Measurements from ENCODE around the gene CDAN1. TPM values are rescaled to one million over a fixed set of nuclear protein-coding genes. Genes with fewer than 3 reads are reported as not detected.

The CDAN1 gene
- total RNA-seq, 1 donor from 2014 or later = 6.0 TPM

DNA sequence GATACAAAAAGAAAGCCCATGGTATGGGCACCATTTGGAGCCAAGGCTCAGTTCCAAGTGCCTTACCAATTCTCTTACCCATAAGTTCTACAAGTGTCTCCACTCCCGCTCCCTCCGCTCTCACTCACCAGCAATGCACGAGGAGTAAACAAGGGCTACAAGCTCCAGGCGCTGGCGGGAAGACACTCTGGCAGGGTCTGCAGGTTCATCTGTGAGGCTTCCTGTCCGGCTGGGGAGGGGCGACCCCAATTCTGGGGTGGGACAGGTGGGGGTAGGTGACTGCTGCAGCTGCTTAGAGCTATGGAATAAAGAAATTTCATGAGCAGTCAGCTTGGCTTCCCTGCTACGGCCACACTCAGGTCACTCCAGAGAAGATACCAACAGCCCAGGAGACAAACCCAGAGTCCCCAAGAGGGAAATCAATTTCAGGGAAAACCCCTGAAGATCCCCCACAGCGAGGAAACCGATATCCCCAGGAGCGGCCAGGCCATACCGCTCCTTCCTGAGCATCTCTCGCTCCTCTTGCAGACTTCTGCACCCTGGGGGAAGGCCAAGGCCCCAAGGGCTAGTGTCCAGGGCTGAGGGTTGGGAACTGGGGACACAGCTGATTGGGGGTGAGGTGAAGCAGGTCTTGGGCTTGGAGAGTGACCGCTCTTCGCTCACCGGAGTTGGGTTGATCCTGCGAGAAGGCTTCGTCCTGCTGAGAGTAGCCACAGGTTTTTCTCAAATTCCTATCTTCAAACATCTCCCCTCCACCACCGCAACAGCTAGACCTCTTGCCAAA, 1.4 kb downstream of the CDAN1 start:
- no peak for DNase-seq (ENCODE audit: low spot score)

DNA sequence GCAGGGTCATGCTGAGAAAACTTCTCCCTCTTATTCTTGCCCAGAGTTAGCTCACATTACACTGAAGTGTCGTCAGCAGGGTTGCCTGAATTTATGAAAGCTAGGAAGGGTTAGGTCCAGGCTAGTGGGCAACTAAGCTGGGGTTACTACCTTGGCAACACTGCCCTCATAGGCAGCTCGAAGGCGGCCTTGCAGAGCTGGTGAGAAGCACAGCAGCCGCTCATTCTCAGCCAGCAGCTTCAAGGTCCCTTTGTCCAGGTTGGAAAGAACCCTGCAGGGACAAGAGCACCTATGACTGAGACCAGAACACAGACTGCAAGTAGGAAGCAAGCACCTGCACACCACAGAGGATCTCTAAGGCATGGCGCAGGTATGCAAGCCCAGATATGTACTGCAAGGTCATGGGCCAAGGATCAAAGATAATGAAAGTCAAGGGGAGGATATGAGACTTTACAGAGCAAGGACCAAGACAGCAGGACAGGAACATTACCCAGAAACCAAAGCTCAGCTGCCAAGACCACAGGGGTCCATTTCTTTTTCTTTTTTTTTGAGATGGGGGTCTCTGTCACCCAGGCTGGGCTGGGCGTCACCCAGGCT, 2.8 kb downstream of the CDAN1 start:
- no peak for DNase-seq (ENCODE audit: low spot score)

GRCh38 chr15:42733027-42733426, 3.9 kb downstream of the CDAN1 start:
- DNase-seq (ENCODE audit: low spot score) = no peak

DNA sequence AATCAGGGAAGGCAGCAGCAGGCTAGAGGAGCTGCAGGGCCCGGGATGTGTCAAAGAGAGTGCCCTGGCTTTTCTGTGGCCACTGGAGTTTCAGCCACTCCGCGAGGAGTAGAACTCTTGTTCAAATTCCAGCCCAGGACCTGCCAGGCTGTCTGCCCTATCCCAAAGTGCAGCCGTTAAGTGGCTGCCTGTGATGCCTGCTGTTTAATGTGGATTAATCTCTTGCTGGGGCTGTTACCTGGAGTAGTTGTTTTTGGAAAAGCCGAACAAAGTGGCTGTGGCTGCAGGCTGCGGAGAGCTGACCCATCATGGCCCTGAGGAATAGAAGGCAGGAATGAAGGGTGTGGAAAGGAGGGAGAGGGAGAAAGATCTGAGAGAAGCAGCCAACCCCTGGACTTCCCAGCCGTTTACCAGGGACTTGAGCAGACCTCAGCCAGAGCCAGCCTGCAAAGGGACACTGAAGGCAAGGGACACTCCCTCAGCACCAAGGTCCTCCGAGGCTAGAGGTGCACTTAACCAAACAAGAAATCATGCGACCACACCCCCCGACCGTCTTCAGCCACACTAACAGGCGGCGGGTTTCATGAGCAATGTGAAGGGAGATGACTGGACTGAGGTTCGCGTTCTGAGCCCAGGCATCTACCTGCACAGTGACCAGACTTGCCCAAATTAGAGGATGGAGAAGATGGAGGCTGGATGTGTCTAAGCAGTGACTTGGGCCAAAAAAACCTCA, 4.7 kb downstream of the CDAN1 start:
- no peak for DNase-seq (ENCODE audit: low spot score)

DNA sequence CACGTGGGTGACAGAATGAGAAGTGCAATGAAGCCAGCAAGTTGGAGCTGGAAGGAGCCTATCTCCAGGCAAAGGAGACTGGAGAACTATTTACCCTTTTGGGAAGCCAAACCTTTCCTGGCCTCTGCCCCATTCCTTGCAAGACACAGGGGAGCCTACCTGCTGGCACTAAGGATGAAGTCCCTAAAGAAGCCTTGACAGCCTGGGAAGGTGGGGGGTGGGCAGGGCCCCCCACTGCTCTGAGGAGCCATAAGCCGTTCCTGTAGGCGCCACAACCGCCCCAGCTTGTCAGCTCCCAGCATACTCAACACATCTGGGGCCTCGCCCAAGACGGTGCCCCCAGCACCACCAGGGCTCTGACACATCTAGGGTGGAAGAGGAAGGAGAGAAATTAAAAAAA, 5.5 kb downstream of the CDAN1 start:
- DNase-seq (ENCODE audit: low spot score) = no peak

GRCh38 chr15:42730536-42730935, 6.4 kb downstream of the CDAN1 start:
- no peak for DNase-seq (ENCODE audit: low spot score)

DNA sequence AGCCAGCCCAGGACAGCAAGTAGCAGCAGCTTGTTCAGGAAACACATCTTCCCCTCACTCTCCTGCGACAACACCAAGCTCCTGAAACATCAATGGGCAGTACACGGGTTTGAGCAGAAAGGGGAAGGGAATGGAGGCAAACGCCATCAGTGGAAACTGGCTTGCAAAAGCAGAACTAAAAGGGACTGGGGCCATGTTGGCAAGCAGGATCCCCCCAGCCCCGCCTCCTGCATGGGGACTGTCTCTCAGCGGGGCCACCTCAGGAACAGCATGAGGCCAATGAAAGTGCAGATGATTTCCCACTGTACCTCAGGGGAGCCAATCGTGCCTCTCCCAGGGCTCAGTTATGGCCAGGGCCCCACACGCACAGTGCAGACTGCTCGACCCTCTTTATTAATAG, 6.8 kb downstream of the CDAN1 start:
- no peak for DNase-seq (ENCODE audit: low spot score)

DNA sequence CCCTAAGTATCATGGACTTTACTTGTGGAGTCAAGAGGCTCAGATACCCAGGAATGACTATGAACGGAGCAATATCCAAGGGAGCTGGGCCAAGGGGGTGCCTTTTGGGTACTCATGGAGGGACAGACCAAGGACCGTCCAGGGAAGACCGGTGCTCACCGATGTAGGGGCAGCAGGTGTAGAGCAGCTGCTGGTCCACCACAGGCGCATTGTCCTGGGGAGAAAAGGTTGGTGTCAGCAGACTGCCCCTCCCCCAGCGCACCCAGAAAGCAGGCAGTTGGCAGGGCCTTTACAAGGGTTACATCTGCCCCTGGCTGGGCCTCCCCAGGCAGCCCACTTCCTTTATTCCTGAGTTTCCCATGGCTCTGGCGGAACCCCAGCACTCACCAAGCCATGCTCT, 7.5 kb downstream of the CDAN1 start:
- DNase-seq (ENCODE audit: low spot score) = no peak

DNA sequence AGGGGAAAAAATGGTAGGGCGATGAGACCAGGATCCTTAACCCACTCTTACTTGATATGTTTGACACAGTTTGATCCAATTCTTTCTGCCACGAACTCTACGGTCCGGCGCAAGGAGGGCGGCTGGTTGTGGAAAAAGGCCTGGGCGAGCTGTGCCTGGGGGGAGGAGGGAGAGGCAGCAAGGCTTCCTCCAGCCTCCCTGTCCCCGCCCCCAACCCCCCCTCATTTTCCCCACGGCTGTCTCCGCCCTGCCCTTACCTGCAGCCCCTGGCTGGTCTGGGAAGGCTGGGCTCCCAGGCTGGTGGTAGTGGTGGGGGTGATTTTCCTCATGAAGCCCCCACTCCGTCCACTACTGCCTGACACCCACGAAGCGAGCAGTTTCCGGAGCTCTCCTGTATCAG, 8.0 kb downstream of the CDAN1 start:
- DNase-seq (ENCODE audit: low spot score) = no peak

DNA sequence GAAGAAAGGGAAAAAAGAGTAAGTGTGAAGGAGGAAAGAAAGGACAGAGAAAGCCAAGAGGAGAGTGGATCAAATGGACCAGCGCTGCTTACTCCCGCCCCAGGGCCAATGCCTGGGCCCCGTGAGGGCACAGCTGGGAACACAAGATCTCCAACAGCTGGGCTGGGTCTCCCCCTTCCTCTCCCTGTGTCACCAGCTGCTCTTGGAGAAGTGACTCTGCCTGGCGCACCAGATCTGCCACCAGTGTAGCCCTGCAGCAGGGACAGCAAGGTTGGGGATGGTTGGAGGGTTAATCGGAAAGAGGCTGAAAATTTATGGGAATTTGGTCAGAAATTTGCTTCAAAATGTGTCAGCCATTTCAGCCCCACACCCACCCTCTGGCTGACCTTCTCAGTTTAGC, 8.4 kb downstream of the CDAN1 start:
- DNase-seq (ENCODE audit: low spot score) = no peak

- no peak for DNase-seq (ENCODE audit: low spot score)
Observed at GRCh38 chr15:42727750-42728381, 9.1 kb downstream of the CDAN1 start.

DNA sequence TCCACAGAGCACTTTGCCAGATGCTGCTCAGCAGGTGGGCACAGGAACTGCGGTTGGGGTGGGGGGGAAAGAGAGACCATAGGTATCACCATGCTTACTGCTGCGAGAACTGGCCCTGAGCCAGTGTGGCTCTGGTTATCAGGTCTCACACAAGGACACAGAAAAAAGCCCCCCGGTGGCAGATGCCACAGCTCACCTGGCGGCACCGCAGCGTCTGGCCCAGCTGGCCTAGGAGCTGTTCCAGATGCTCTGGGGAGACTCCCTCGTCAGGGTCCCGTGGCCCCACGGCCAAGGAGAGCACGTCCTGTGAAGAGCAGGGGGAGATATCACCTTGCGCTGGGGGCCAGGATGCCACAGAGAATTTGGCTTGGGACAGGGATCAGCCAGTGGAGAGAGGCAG, 10.8 kb downstream of the CDAN1 start:
- DNase-seq (ENCODE audit: low spot score) = no peak

DNA sequence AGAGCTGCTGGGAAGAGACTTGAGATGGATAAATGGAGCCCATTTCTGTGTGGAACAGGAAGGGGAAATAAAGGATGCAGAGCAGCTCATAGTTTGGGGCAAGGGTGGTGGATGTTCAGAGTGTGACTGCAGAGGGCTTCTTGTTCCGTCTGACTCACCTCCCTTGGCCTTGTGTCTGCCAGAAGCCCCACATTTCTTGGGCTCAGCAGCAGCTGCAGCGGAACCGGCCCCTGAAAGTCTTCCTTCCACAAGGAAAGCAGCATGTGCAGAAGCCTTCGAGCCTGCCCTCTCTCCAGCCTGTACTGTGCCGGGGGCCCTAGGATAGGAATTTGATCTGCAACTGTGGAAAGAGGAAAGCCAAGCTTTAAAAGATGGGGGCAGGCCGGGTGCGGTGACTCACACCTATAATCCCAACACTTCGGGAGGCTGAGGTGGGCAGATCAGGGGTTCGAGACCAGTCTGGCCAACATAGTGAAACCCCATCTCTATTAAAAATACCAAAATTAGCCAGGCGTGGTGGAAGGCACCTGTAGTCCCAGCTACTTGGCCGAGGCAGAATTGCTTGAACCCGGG, 11.5 kb downstream of the CDAN1 start:
- DNase-seq (ENCODE audit: low spot score) = no peak

DNA sequence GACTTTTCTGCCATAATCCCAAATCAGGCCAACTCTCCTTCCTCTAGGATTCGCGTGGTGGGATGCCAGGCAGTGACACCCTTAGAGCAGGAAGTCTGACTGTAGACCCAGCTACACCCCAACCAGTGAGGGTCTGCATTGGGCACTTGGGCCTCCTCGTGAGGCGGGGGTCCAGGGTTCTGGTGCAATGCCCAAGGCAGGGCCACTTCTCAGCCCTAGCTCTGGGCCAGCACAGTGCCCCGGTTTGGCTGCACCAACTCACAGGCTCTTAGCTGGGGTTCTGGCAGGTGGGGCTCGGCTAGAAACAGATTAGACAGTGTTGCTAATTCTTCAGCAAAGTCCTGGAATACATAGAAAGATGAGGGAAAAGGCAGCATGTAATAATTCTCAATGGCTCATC, 12.7 kb downstream of the CDAN1 start:
- DNase-seq (ENCODE audit: low spot score) = no peak

DNA sequence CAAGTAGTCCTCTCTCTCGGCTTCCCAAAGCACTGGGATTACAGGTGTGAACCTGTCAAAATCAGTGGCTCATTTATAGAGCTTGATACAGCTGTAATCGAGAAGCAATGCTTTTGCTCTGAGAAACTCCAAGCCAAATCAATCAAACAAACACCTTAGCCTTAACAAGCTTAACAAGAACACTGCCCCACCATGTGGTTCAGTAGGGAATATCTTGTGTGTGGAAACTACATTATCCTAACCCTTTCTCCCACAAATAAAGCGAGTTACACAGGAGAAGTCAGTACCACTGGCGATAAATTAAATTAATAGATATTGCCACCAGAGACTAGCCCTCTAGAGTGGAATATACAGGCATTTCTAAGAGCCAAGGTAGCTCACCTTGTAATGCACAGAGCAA, 13.9 kb downstream of the CDAN1 start:
- no peak for DNase-seq (ENCODE audit: low spot score)

DNA sequence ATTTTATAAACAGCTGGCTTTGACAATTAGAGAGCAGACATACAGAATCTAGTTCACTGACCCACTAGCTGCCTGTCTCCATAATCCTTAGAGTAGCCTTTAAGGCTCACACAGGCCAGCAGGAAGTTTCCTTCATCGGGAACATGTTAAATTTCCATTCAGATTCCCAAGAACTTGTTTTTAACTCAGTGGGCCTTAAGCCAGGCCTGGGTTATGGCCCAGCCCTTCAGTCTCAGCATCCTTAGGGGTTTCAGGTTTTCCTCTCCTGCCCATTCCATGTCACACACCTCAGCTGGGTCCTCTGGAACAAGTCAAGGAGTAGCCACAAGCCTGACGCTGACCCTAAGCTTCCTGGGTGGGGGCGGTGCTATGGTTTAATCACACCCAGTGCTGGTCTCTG, 15.0 kb downstream of the CDAN1 start:
- DNase-seq (ENCODE audit: low spot score) = no peak

DNA sequence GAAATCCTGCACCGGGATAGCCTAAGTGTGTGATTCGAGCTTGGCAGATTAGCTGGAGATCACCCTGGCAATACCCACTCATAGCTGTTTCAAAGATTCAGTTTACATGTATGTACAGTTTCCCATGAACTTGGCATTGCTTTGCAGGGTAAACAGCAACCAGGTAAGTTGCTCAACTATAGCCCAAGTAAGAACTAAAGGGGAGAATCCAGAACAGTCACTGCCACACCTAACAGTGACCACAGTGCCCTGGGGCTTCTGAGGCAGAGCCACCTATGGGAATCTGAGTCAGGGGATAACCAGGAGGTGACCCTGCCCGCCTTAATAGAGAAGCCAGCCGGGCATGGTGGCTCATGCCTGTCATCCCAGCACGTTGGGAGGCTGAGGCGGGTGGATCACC, 15.9 kb downstream of the CDAN1 start:
- DNase-seq (ENCODE audit: low spot score) = no peak

DNA sequence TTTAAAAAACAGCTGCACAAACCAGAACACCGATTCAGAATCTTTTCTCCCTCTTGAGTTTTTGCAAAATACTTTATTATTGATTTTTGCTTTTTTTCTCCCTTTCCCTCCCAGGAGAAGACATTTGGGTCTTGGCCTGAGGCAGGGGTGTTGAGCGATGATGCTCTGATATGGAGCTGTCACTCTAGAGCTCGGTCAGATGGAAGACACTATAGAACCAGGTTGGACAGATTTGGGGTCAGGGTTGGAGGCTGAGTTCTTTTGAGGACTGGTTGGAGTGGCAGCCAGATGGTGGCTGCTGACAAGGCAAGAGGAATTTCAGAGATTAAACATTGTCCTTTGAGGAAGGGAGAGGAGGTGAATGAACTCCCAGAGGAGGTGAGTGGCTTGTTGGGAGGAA, 16.9 kb downstream of the CDAN1 start:
- DNase-seq (ENCODE audit: low spot score) = no peak

DNA sequence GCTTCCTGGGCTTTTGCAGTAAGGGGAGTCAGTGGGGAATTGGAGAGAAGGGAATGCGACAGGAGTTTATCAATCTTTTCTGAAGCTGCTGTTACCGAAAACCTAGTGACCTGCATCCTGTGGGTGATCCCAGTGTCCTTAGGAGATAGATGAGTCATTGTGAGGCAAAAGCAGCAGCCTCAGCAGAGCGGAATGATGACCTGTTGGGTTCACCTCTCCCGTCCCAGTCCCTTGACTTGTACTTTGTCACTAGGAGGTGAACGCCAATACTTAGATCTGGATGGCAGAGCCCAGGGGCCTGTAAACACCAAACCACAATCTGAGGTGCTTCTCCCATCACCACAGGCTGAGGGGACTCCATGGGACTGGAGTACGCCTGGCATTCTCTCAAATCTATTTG, 17.9 kb downstream of the CDAN1 start:
- DNase-seq (ENCODE audit: low spot score) = no peak

- no peak for DNase-seq (ENCODE audit: low spot score)
Observed at GRCh38 chr15:42716626-42717025, 20.3 kb downstream of the CDAN1 start.

GRCh38 chr15:42716125-42716524, 20.8 kb downstream of the CDAN1 start:
- no peak for DNase-seq (ENCODE audit: low spot score)

GRCh38 chr15:42712584-42712983, 24.3 kb downstream of the CDAN1 start:
- no peak for DNase-seq (ENCODE audit: low spot score)

Measured in umbilical cord (tissue), 2 donors.